PC-3 (cell line): ENCODE measurements around the gene RAI14. TPM values are rescaled to one million over a fixed set of nuclear protein-coding genes. Genes with fewer than 3 reads are reported as not detected.

ENCODE experiments used
- ATAC-seq: fragments of 200-7000 bp; cut with Tn5 transposase; 2 replicates; pipeline ENCODE4 v1.9.1; 2020; ENCODE audit warnings: mild to moderate bottlenecking, moderate library complexity
- BruUV-seq: library from RNA; stranded (reverse); fragments of 400-500 nt; replicated peaks from 2 replicates; lab custom pipeline; 2021; lab: Mats Ljungman, UMichigan
- CTCF ChIA-PET: fragments of 300-600 bp; sonication (Branson Sonifier 250); formaldehyde crosslinking; loops from one replicate; lab custom pipeline; 2022; ENCODE audit warnings: antibody characterized with exemption; lab: Charles Lee
- POLR2A ChIA-PET: fragments of 300-600 bp; sonication (Branson Sonifier 250); formaldehyde crosslinking; loops from one replicate; lab custom pipeline; 2022; ENCODE audit warnings: antibody characterized with exemption; ENCODE audit not compliant: unreplicated experiment; lab: Charles Lee
- DNase-seq: peaks from one replicate; pipeline ENCODE4 v3.0.0-alpha.2; 2015
- H2AFZ ChIP-seq: fragments of 300-600 bp; sonication (generic); 2 replicates; pipeline ENCODE4 v1.6.0; 2016; ENCODE audit warnings: antibody characterized with exemption, low read length
- H3F3A ChIP-seq: fragments of 300-600 bp; sonication (generic); one replicate; pipeline ENCODE4 v1.6.0; 2017; ENCODE audit warnings: antibody characterized with exemption, low read length, control low read depth, mild to moderate bottlenecking; ENCODE audit not compliant: unreplicated experiment
- H3K27ac ChIP-seq: fragments of 300-600 bp; sonication (generic); 2 replicates; pipeline ENCODE4 v1.5.1; 2016; ENCODE audit warnings: mild to moderate bottlenecking, low read length
- H3K27me3 ChIP-seq: fragments of 300-600 bp; sonication (generic); 2 replicates; pipeline ENCODE4 v1.6.1; 2016; ENCODE audit warnings: low read length, mixed read lengths
- H3K36me3 ChIP-seq: fragments of 300-600 bp; sonication (generic); 2 replicates; pipeline ENCODE4 v1.6.1; 2016; ENCODE audit warnings: low read depth, mixed run types, low read length, mixed read lengths
- H3K4me1 ChIP-seq: fragments of 300-600 bp; sonication (generic); 2 replicates; pipeline ENCODE4 v1.5.1; 2016; ENCODE audit warnings: low read length; ENCODE audit not compliant: insufficient read depth
- H3K4me2 ChIP-seq: fragments of 300-600 bp; sonication (generic); 2 replicates; pipeline ENCODE4 v1.6.0; 2016; ENCODE audit warnings: low read length
- H3K4me3 ChIP-seq: fragments of 300-600 bp; sonication (generic); 2 replicates; pipeline ENCODE4 v1.5.1; 2016; ENCODE audit warnings: mild to moderate bottlenecking, low read length, mixed read lengths
- H3K79me2 ChIP-seq: fragments of 300-600 bp; sonication (generic); 2 replicates; pipeline ENCODE4 v1.6.1; 2017; ENCODE audit warnings: low read length, mixed read lengths
- H3K9ac ChIP-seq: fragments of 300-600 bp; sonication (generic); 2 replicates; pipeline ENCODE4 v1.6.0; 2016; ENCODE audit warnings: mild to moderate bottlenecking, low read length
- H3K9me2 ChIP-seq: fragments of 300-600 bp; sonication (generic); replicated peaks from 2 replicates; pipeline ENCODE4 v1.6.1; 2016; ENCODE audit warnings: mixed run types, low read length, mixed read lengths
- H3K9me3 ChIP-seq: fragments of 300-600 bp; sonication (generic); 2 replicates; pipeline ENCODE4 v1.6.1; 2016; ENCODE audit warnings: low read length, mixed read lengths
- H4K20me1 ChIP-seq: fragments of 300-600 bp; sonication (generic); 2 replicates; pipeline ENCODE4 v1.6.1; 2016; ENCODE audit warnings: low read length, mixed read lengths
- CTCF ChIP-seq: fragments of 300-600 bp; sonication (generic); conservative IDR thresholded peaks from 2 replicates; pipeline ENCODE4 v1.5.1; 2017; ENCODE audit warnings: antibody characterized with exemption, low read depth, mild to moderate bottlenecking, low read length
- EZH2 ChIP-seq: fragments of 300-600 bp; sonication (generic); IDR thresholded peaks from one replicate; pipeline ENCODE4 v1.6.1; 2017; ENCODE audit warnings: antibody characterized with exemption, mild to moderate bottlenecking, low read length; ENCODE audit not compliant: unreplicated experiment
- EZH2phosphoT487 ChIP-seq: fragments of 300-600 bp; sonication (generic); IDR thresholded peaks from 2 replicates; pipeline ENCODE4 v1.6.1; 2018; ENCODE audit warnings: mild to moderate bottlenecking, antibody characterized with exemption, low read length, borderline replicate concordance
- intact Hi-C: fragments of 100-400 bp; cut with micrococcal nuclease; formaldehyde crosslinking; loops from 2 replicates; pipeline ENCODE4 v1.9.0; 2023
- total RNA-seq: library from RNA; depleted of rRNA; stranded (reverse); fragments of >200 nt; gene quantifications from 2 replicates; pipeline ENCODE4 v1.2.3, GENCODE V29; 2014

RAI14 gene
- total RNA-seq, 1 experiment from 2014 or later = 73.5 TPM

DNA sequence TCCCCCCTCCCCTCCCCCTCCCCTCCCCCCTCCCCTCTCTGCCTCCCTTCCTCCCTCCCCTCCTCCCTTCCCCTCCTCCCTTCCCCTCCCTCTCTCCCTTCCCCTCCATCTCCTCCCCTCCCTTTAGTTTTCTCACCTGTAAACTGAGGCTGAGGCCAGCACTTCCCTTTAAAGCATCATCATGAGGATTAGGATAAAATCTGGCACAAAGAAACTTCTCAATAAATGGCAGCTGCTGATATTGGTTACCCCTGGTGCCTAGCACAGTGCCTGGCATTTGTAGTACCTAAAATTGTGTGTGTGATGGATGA is 41.9 kb downstream of the RAI14 start:
- intact Hi-C loops = no loop called here
- DNase-seq = no peak
- Histone ChIP-seq H3K36me3 (peaks cover 17% of the 10 kb centered on the region), H3K27ac (no peak overlapping the region), H3K9ac (no peak overlapping the region), H3K4me3 (no peak overlapping the region), H3K27me3 (no peaks in the 10 kb centered on the region), H3K4me1 (peaks cover 12% of the 10 kb centered on the region), H3K9me2 (no peaks in the 10 kb centered on the region), H4K20me1 (no peaks in the 10 kb centered on the region; the same call in 1 of the 2 replicates), H2AFZ (no peak overlapping the region), H3K79me2 (peaks cover 73% of the 10 kb centered on the region), H3F3A (no peaks in the 10 kb centered on the region), H3K9me3 (no peaks in the 10 kb centered on the region), H3K4me2 (no peak overlapping the region)
- no TSS peak for BruUV-seq
- POLR2A ChIA-PET = no interaction called here
- no peak for ATAC-seq
- CTCF ChIA-PET = no interaction called here
- no peak for TF ChIP-seq CTCF
- TF ChIP-seq EZH2phosphoT487 = no peak
- no peak for TF ChIP-seq EZH2

DNA sequence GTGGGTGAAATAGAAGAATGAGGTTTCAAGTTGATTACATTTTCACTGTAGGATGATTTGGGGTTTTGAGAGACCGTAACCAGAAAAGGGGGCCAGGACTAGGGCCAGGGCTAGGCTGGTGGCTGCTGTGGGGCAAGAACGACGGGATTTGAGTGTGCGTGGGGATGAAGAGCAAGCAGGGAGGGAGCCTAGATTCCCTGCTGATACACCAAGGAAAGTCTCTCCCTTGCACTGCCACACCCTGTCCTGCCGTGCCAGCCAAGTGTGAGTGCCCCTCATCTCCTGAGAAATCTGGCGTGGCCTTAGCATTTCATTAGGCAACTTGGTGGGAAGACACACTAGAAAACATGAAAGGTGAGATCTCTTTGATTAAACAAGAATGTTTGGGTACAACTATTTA is 42.6 kb downstream of the RAI14 start:
- BruUV-seq = no TSS peak
- Histone ChIP-seq H3K79me2 (peaks cover 71% of the 10 kb centered on the region), H3K4me3 (no peak overlapping the region), H3K4me2 (no peak overlapping the region), H4K20me1 (no peaks in the 10 kb centered on the region), H3K9me3 (no peaks in the 10 kb centered on the region), H3K27me3 (no peaks in the 10 kb centered on the region), H3K4me1 (peaks cover 12% of the 10 kb centered on the region), H3K9ac (no peak overlapping the region), H3K9me2 (no peaks in the 10 kb centered on the region), H2AFZ (no peak overlapping the region), H3K27ac (no peak overlapping the region), H3F3A (no peaks in the 10 kb centered on the region), H3K36me3 (peaks cover 10% of the 10 kb centered on the region)
- intact Hi-C loops = no loop called here
- ATAC-seq = no peak
- DNase-seq = no peak
- TF ChIP-seq CTCF (no peak), EZH2 (no peak), EZH2phosphoT487 (no peak)
- ChIA-PET CTCF (no interaction called here), POLR2A (no interaction called here)

DNA sequence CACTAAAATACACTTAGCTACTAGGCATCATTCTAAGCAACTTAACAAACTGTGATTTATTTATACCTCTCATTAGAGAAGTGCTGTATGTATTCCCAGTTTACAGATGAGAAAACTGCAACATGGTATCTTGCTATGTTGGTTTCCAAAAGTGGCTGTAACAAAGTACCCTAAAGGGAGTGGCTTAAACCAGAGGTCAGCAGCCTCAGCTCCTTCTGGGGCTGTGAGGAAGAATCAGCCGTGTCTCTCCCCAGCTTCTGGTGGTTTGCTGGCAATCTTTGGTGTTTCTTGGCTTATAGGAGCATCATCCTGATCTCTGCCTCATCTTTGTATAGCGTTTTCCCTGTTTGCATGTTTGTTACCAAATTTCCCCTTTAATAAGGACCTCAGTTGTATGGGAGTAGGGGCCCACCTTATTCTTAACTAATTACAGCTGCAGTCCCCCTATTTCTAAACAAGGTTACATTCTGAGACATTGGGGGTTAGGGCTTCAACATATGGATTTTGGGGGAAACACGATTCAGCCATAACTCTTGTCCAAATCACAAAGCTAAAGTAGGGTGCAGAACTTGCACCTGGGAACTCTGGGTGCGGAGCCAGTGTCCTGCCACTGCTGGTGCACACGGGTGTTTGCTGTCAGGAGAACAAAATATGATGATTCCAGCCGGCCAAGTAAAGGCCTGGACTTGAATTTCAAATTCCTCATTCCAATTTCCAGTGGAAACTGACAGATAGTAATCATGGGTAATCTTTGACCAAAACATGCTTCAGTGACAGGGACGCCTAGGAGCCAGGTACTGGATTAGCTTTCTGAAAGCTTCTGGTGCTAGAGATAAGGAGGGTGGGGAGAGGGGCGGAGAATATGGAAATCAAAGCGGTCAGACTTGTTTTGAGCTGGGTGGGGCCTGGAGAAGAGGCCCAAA is 43.3 kb downstream of the RAI14 start:
- peaks cover 12% of the 10 kb centered on the region for H3K4me1 ChIP-seq
- no peaks in the 10 kb centered on the region for H3K27me3 ChIP-seq
- no peak overlapping the region for H3K9ac ChIP-seq
- H3K9me3 ChIP-seq = no peaks in the 10 kb centered on the region
- DNase-seq = no peak
- H3K9me2 ChIP-seq = no peaks in the 10 kb centered on the region
- H3K36me3 ChIP-seq = peaks cover 7% of the 10 kb centered on the region
- H3F3A ChIP-seq = no peaks in the 10 kb centered on the region
- no peak overlapping the region for H3K27ac ChIP-seq
- ChIA-PET POLR2A (no interaction called here), CTCF (no interaction called here)
- no peak overlapping the region for H3K4me3 ChIP-seq
- no peak overlapping the region for H3K4me2 ChIP-seq
- H3K79me2 ChIP-seq = peaks cover 70% of the 10 kb centered on the region
- no TSS peak for BruUV-seq
- H4K20me1 ChIP-seq = no peaks in the 10 kb centered on the region
- intact Hi-C loops = no loop called here
- no peak overlapping the region for H2AFZ ChIP-seq
- TF ChIP-seq EZH2 = no peak
- TF ChIP-seq EZH2phosphoT487 = no peak
- TF ChIP-seq CTCF = no peak
- no peak for ATAC-seq
